ENCODE data around the gene DCLK1.
A peak's percentile ranks its signal among the peaks of the same experiment; 100 is the strongest.

Gene DCLK1

DNA sequence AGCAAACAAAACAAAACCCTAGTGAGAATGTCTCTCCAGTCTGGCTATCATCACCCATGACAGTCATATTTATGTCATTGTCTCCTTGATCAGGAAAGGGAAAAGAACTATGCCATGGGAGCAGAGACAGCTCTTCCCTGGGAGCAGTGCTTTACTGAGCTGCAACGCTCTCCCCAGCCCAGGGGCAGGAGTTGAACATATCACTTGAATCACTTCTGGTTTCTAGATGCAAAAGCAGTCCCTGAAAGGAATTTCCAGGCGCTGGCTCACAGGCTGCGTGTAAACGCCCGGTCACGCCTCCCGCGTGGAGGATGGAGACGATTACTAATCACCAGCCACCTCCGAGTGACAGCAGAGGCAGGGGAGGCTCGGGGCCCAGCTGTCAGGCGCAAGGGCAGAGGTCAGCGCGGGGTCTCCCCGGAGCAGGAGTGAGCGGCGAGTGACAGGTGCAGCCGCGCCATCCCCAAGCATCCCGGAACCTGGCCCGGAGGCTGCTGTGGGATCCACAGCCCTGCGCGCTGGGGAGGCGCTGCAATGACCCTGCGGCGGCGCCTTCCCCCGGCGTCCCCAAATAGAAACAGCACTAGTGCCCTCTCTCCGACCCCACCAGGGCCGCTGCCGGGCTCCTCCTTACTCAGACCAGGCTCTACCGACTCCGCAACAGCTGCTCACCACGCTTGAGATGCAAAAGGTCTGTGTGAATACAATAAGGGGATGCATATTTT, 23.5 kb upstream of the DCLK1 start:
- no peak overlapping the region for H3K27ac ChIP-seq (ENCODE audit: low read depth, low read length)
- peaks cover 0 to 7% (median 2%) of the 10 kb centered on the region in 5 donors for H3K4me1 ChIP-seq (ENCODE audit: control insufficient read depth in 5 of 5, insufficient read depth in 5 of 5, low read length in 5 of 5)
- H3K9me3 ChIP-seq (ENCODE audit: control insufficient read depth in 5 of 5, low read length in 5 of 5) = no peaks in the 10 kb centered on the region
- no peaks in the 10 kb centered on the region for H3K36me3 ChIP-seq (ENCODE audit: control insufficient read depth in 5 of 5, insufficient read depth in 5 of 5, low read length in 5 of 5)
- H3K27me3 ChIP-seq (ENCODE audit: control insufficient read depth in 5 of 5, insufficient read depth in 4 of 5, low read length in 5 of 5) = peaks cover 0 to 3% (median 0%) of the 10 kb centered on the region in 5 donors
- peak overlapping the region in 1 of 5 donors; percentile 6 for H3K4me3 ChIP-seq (ENCODE audit: low read depth in 1 of 5, low read length in 5 of 5)
- H3K9ac ChIP-seq (ENCODE audit: low read length in 5 of 5) = no peak overlapping the region

DNA sequence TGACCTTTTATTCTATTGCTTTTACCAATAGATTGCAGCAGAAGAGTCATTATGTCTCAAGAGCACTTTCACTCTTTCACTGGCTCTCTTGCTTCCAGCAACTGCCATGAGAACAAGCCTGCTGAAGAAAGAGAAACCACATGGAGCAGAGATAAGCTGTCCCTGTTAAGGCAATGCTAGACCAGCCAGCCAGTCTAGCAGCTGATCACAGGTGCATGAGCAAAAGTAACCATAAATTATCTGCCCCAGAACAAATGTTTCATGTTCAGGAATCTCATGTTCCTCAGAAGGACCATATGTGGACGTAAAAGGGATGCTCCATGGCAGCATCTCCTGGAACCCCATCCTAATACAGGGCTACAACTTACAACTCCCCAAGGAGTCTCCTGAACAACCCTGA, 20.4 kb upstream of the DCLK1 start:
- H3K36me3 ChIP-seq (ENCODE audit: control insufficient read depth in 5 of 5, insufficient read depth in 5 of 5, low read length in 5 of 5) = no peaks in the 10 kb centered on the region
- peaks cover 0 to 3% (median 0%) of the 10 kb centered on the region in 5 donors for H3K4me1 ChIP-seq (ENCODE audit: control insufficient read depth in 5 of 5, insufficient read depth in 5 of 5, low read length in 5 of 5)
- H3K4me3 ChIP-seq (ENCODE audit: low read depth in 1 of 5, low read length in 5 of 5) = no peak overlapping the region
- H3K9ac ChIP-seq (ENCODE audit: low read length in 5 of 5) = no peak overlapping the region
- no peaks in the 10 kb centered on the region for H3K9me3 ChIP-seq (ENCODE audit: control insufficient read depth in 5 of 5, low read length in 5 of 5)
- no peak overlapping the region for H3K27ac ChIP-seq (ENCODE audit: low read depth, low read length)
- H3K27me3 ChIP-seq (ENCODE audit: control insufficient read depth in 5 of 5, insufficient read depth in 4 of 5, low read length in 5 of 5) = peaks cover 0 to 3% (median 0%) of the 10 kb centered on the region in 5 donors

DNA sequence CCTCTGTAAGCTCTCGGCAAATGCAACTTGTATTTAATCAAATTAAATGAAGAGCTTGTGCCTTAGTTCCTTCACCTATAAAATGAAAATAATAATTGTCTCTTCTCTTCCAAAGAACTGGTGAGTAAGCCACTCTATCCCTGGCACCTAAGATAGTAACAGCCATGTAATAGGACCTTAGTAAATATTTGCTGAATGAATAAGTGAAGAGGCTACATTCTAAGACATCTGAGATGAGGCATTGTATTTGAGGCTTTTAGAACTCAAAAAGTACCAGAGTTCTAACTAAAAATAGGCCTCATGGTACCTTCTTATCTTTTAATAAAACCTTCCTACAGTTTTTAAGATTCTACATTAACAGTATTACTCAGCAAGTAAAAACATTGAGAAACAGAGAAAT, 17.3 kb upstream of the DCLK1 start:
- H3K9me3 ChIP-seq (ENCODE audit: control insufficient read depth in 5 of 5, low read length in 5 of 5) = peaks cover 0 to 3% (median 0%) of the 10 kb centered on the region in 5 donors
- H3K4me3 ChIP-seq (ENCODE audit: low read depth in 1 of 5, low read length in 5 of 5) = no peak overlapping the region
- no peaks in the 10 kb centered on the region for H3K27me3 ChIP-seq (ENCODE audit: control insufficient read depth in 5 of 5, insufficient read depth in 4 of 5, low read length in 5 of 5)
- no peak overlapping the region for H3K27ac ChIP-seq (ENCODE audit: low read depth, low read length)
- H3K4me1 ChIP-seq (ENCODE audit: control insufficient read depth in 5 of 5, insufficient read depth in 5 of 5, low read length in 5 of 5) = no peaks in the 10 kb centered on the region
- no peaks in the 10 kb centered on the region for H3K36me3 ChIP-seq (ENCODE audit: control insufficient read depth in 5 of 5, insufficient read depth in 5 of 5, low read length in 5 of 5)
- no peak overlapping the region for H3K9ac ChIP-seq (ENCODE audit: low read length in 5 of 5)

DNA sequence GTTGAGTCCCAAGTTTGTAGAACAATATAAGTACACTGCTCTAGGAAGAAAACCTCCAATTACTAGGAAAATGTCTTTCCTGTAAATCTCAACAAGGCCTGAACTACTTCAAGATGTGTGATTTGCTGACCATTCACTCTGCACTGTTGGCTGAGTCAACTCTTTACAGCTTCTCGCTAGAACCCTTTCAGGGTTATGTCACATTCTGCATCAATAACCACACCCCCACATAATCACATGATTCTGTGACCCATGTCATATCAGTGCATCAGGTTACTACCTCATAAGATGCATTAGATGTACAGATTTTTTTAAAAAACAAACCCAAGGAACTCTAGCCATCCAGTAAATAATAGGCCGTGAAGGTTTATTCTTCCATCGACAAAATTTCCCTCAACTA, 16.1 kb upstream of the DCLK1 start:
- Histone ChIP-seq H3K9ac (ENCODE audit: low read length in 5 of 5) (no peak overlapping the region), H3K9me3 (ENCODE audit: control insufficient read depth in 5 of 5, low read length in 5 of 5) (peaks cover 0 to 3% (median 0%) of the 10 kb centered on the region in 5 donors), H3K27ac (ENCODE audit: low read depth, low read length) (no peak overlapping the region), H3K27me3 (ENCODE audit: control insufficient read depth in 5 of 5, insufficient read depth in 4 of 5, low read length in 5 of 5) (no peaks in the 10 kb centered on the region), H3K4me3 (ENCODE audit: low read depth in 1 of 5, low read length in 5 of 5) (no peak overlapping the region), H3K36me3 (ENCODE audit: control insufficient read depth in 5 of 5, insufficient read depth in 5 of 5, low read length in 5 of 5) (no peaks in the 10 kb centered on the region), H3K4me1 (ENCODE audit: control insufficient read depth in 5 of 5, insufficient read depth in 5 of 5, low read length in 5 of 5) (no peaks in the 10 kb centered on the region)

- H3K4me3 ChIP-seq (ENCODE audit: low read depth in 1 of 5, low read length in 5 of 5) = no peak overlapping the region
- H3K27ac ChIP-seq (ENCODE audit: low read depth, low read length) = no peak overlapping the region
- peaks cover 0 to 3% (median 0%) of the 10 kb centered on the region in 5 donors for H3K9me3 ChIP-seq (ENCODE audit: control insufficient read depth in 5 of 5, low read length in 5 of 5)
- no peaks in the 10 kb centered on the region for H3K27me3 ChIP-seq (ENCODE audit: control insufficient read depth in 5 of 5, insufficient read depth in 4 of 5, low read length in 5 of 5)
- H3K9ac ChIP-seq (ENCODE audit: low read length in 5 of 5) = no peak overlapping the region
- no peaks in the 10 kb centered on the region for H3K36me3 ChIP-seq (ENCODE audit: control insufficient read depth in 5 of 5, insufficient read depth in 5 of 5, low read length in 5 of 5)
- no peaks in the 10 kb centered on the region for H3K4me1 ChIP-seq (ENCODE audit: control insufficient read depth in 5 of 5, insufficient read depth in 5 of 5, low read length in 5 of 5)
Observed at GRCh38 chr13:36146511-36147269, 15.5 kb upstream of the DCLK1 start.

- H3K9ac ChIP-seq (ENCODE audit: low read length in 5 of 5) = no peak overlapping the region
- peaks cover 0 to 3% (median 0%) of the 10 kb centered on the region in 5 donors for H3K9me3 ChIP-seq (ENCODE audit: control insufficient read depth in 5 of 5, low read length in 5 of 5)
- no peaks in the 10 kb centered on the region for H3K4me1 ChIP-seq (ENCODE audit: control insufficient read depth in 5 of 5, insufficient read depth in 5 of 5, low read length in 5 of 5)
- no peaks in the 10 kb centered on the region for H3K36me3 ChIP-seq (ENCODE audit: control insufficient read depth in 5 of 5, insufficient read depth in 5 of 5, low read length in 5 of 5)
- no peak overlapping the region for H3K27ac ChIP-seq (ENCODE audit: low read depth, low read length)
- H3K4me3 ChIP-seq (ENCODE audit: low read depth in 1 of 5, low read length in 5 of 5) = no peak overlapping the region
- no peaks in the 10 kb centered on the region for H3K27me3 ChIP-seq (ENCODE audit: control insufficient read depth in 5 of 5, insufficient read depth in 4 of 5, low read length in 5 of 5)
Observed at GRCh38 chr13:36143738-36144137, 12.6 kb upstream of the DCLK1 start.

DNA sequence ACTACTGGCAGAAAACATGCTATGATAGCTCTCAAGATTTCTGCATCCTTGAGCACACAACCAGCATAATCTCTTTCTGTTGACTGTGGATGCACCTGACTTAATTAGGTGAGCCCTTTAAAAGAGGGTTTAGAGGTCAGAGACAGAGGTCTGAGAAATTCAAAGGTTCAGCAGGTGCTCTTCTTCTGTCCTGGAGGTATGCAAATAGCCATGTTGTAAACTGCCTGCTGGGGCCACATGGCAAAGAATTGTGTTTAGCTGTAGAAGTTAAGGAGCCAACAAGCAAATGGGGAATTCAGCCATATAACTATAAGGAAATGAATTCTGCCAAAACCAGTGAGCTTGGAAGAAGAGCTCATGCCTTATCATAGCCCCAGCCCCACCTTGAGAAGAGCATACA, 11.6 kb upstream of the DCLK1 start:
- Histone ChIP-seq H3K27me3 (ENCODE audit: control insufficient read depth in 5 of 5, insufficient read depth in 4 of 5, low read length in 5 of 5) (no peaks in the 10 kb centered on the region), H3K36me3 (ENCODE audit: control insufficient read depth in 5 of 5, insufficient read depth in 5 of 5, low read length in 5 of 5) (no peaks in the 10 kb centered on the region), H3K27ac (ENCODE audit: low read depth, low read length) (no peak overlapping the region)

GRCh38 chr13:36135876-36136275, 4.7 kb upstream of the DCLK1 start:
- peaks cover 0 to 8% (median 5%) of the 10 kb centered on the region in 5 donors for H3K4me1 ChIP-seq (ENCODE audit: control insufficient read depth in 5 of 5, insufficient read depth in 5 of 5, low read length in 5 of 5)
- H3K9me3 ChIP-seq (ENCODE audit: control insufficient read depth in 5 of 5, low read length in 5 of 5) = peaks cover 0 to 2% (median 0%) of the 10 kb centered on the region in 5 donors
- H3K9ac ChIP-seq (ENCODE audit: low read length in 5 of 5) = no peak overlapping the region
- peaks cover 0 to 7% (median 4%) of the 10 kb centered on the region in 5 donors for H3K27me3 ChIP-seq (ENCODE audit: control insufficient read depth in 5 of 5, insufficient read depth in 4 of 5, low read length in 5 of 5)
- no peak overlapping the region for H3K27ac ChIP-seq (ENCODE audit: low read depth, low read length)
- H3K36me3 ChIP-seq (ENCODE audit: control insufficient read depth in 5 of 5, insufficient read depth in 5 of 5, low read length in 5 of 5) = no peaks in the 10 kb centered on the region
- no peak overlapping the region for H3K4me3 ChIP-seq (ENCODE audit: low read depth in 1 of 5, low read length in 5 of 5)

More for the DNA sequence above, 11.6 kb upstream of the DCLK1 start:
- peaks cover 0 to 3% (median 0%) of the 10 kb centered on the region in 5 donors for H3K9me3 ChIP-seq (ENCODE audit: control insufficient read depth in 5 of 5, low read length in 5 of 5)
- no peaks in the 10 kb centered on the region for H3K4me1 ChIP-seq (ENCODE audit: control insufficient read depth in 5 of 5, insufficient read depth in 5 of 5, low read length in 5 of 5)
- H3K9ac ChIP-seq (ENCODE audit: low read length in 5 of 5) = no peak overlapping the region
- H3K4me3 ChIP-seq (ENCODE audit: low read depth in 1 of 5, low read length in 5 of 5) = no peak overlapping the region

GRCh38 chr13:36134632-36135031, 3.5 kb upstream of the DCLK1 start:
- no peaks in the 10 kb centered on the region for H3K36me3 ChIP-seq (ENCODE audit: control insufficient read depth in 5 of 5, insufficient read depth in 5 of 5, low read length in 5 of 5)
- H3K9ac ChIP-seq (ENCODE audit: low read length in 5 of 5) = no peak overlapping the region
- H3K27me3 ChIP-seq (ENCODE audit: control insufficient read depth in 5 of 5, insufficient read depth in 4 of 5, low read length in 5 of 5) = peaks cover 0 to 18% (median 9%) of the 10 kb centered on the region in 5 donors
- H3K4me3 ChIP-seq (ENCODE audit: low read depth in 1 of 5, low read length in 5 of 5) = no peak overlapping the region
- H3K27ac ChIP-seq (ENCODE audit: low read depth, low read length) = no peak overlapping the region
- H3K9me3 ChIP-seq (ENCODE audit: control insufficient read depth in 5 of 5, low read length in 5 of 5) = peaks cover 0 to 2% (median 0%) of the 10 kb centered on the region in 5 donors
- H3K4me1 ChIP-seq (ENCODE audit: control insufficient read depth in 5 of 5, insufficient read depth in 5 of 5, low read length in 5 of 5) = peaks cover 0 to 16% (median 11%) of the 10 kb centered on the region in 5 donors
